Activated CD8-positive, alpha-beta T cell treated with anti-CD3 and anti-CD28 coated beads for 36 hours (primary cell): ENCODE measurements around the gene ZRSR2. TPM values are rescaled to one million over a fixed set of nuclear protein-coding genes. Genes with fewer than 3 reads are reported as not detected.
A peak's percentile ranks its signal among the peaks of the same experiment; 100 is the strongest.
"Not testable (repeated sequence)": the region's sequence is repeated elsewhere in the genome, so short reads cannot be mapped to it uniquely, and the experiment has no call there.

ENCODE experiments used
- ATAC-seq: fragments of 200-7000 bp; cut with Tn5 transposase; one replicate; pipeline ENCODE4 v1.10.0; 2021; ENCODE audit warnings: mild to moderate bottlenecking, moderate library complexity
- CTCF ChIA-PET: fragments of 350-600 bp; sonication (Branson Sonifier 250); formaldehyde crosslinking; loops from one replicate; lab custom pipeline; 2021; ENCODE audit warnings: antibody characterized with exemption; lab: Charles Lee
- POLR2A ChIA-PET: fragments of 350-600 bp; sonication (Branson Sonifier 250); formaldehyde crosslinking; loops from one replicate; lab custom pipeline; 2021; ENCODE audit warnings: antibody characterized with exemption; lab: Charles Lee
- DNase-seq: peaks from one replicate; pipeline ENCODE4 v3.0.0-alpha.2; 2020
- H3K27ac Mint-ChIP-seq: one replicate; pipeline ENCODE4 v1.8.0; 2021; ENCODE audit warnings: mild to moderate bottlenecking, mixed read lengths
- H3K27me3 Mint-ChIP-seq: one replicate; pipeline ENCODE4 v1.8.0; 2021; ENCODE audit warnings: mixed read lengths
- H3K36me3 Mint-ChIP-seq: one replicate; pipeline ENCODE4 v1.8.0; 2021; ENCODE audit warnings: low read depth, mixed read lengths
- H3K4me1 Mint-ChIP-seq: one replicate; pipeline ENCODE4 v1.8.0; 2021; ENCODE audit warnings: low read depth, mixed read lengths
- H3K4me3 Mint-ChIP-seq: one replicate; pipeline ENCODE4 v1.8.0; 2021; ENCODE audit warnings: mild to moderate bottlenecking, moderate library complexity, mixed read lengths
- H3K9me3 Mint-ChIP-seq: one replicate; pipeline ENCODE4 v1.8.0; 2021; ENCODE audit warnings: mixed read lengths
- intact Hi-C: fragments of 100-400 bp; cut with micrococcal nuclease; formaldehyde crosslinking; loops from one replicate; pipeline ENCODE4 v1.10.0; 2022
- total RNA-seq, 2 experiments: library from RNA; stranded (reverse); gene quantifications; one replicate each; pipeline ENCODE4 v1.2.3, GENCODE V29; 2021
- TF ChIP-seq, protein P1 (sequence below): fragments of 200-600 bp; IDR thresholded peaks from one replicate; pipeline ENCODE4 v1.8.0; 2022; ENCODE audit warnings: antibody characterized with exemption, mild to moderate bottlenecking

The ZRSR2 gene, protein sequence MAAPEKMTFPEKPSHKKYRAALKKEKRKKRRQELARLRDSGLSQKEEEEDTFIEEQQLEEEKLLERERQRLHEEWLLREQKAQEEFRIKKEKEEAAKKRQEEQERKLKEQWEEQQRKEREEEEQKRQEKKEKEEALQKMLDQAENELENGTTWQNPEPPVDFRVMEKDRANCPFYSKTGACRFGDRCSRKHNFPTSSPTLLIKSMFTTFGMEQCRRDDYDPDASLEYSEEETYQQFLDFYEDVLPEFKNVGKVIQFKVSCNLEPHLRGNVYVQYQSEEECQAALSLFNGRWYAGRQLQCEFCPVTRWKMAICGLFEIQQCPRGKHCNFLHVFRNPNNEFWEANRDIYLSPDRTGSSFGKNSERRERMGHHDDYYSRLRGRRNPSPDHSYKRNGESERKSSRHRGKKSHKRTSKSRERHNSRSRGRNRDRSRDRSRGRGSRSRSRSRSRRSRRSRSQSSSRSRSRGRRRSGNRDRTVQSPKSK
- 10 to 100 TPM; 11.6 to 14.7 TPM for total RNA-seq

DNA sequence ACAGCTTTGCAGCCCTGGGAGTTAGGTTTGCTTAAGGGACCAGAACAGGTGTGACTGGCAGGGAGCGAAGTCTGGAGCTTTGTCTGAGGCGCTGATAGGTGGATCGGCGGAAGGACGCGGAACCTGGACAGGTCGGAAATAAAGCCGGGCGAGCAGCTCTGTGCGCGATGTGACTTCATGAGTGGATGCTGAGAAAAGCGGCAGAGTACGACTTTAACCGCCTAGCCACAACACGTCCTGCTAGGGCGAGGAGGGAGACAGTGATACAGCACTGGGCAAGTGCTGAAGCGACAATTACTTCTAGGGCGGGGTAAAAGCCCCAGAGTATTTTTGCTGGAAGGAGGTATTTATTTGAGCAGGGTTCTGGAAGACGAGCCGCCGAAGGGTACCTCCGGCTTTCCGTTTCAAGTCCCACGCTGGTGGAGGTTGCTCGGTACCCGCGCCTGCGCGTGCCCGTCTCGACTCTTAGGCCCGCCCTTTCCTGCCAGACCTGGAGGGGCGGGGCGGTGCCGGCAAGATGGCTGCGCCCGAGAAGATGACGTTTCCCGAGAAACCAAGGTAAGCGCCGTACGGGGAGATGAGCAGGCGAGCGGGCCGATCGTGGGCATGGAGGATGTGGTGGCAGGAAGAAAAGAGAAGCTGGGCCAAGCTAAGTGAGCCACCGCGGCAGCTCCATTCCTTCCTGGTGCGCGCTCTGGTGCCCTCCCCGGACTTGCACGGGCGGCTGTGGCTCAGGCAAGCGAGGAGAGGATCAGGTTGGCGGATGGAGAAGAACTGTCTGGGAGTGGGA is at the start of gene ZRSR2:
Gene ZRSR2 (plus strand): TSS at position 506 of the 790 bp plus-strand sequence. CDS start 12 bp downstream, at position 518.
- intact Hi-C loops: no loop called here
- Mint-ChIP-seq H3K27ac (no peak within 1 kb of the TSS), H3K27me3 (no peaks in the 10 kb centered on the region), H3K9me3 (no peaks in the 10 kb centered on the region), H3K4me3 (no peak within 1 kb of the TSS), H3K4me1 (peaks cover 19% of the 10 kb centered on the region), H3K36me3 (peaks cover 7% of the 10 kb centered on the region)
- TF ChIP-seq, protein P1, sequence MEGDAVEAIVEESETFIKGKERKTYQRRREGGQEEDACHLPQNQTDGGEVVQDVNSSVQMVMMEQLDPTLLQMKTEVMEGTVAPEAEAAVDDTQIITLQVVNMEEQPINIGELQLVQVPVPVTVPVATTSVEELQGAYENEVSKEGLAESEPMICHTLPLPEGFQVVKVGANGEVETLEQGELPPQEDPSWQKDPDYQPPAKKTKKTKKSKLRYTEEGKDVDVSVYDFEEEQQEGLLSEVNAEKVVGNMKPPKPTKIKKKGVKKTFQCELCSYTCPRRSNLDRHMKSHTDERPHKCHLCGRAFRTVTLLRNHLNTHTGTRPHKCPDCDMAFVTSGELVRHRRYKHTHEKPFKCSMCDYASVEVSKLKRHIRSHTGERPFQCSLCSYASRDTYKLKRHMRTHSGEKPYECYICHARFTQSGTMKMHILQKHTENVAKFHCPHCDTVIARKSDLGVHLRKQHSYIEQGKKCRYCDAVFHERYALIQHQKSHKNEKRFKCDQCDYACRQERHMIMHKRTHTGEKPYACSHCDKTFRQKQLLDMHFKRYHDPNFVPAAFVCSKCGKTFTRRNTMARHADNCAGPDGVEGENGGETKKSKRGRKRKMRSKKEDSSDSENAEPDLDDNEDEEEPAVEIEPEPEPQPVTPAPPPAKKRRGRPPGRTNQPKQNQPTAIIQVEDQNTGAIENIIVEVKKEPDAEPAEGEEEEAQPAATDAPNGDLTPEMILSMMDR: no peak
- CTCF ChIA-PET: no interaction called here
- DNase-seq (peak; percentile 91), ATAC-seq (peak; percentile 96)
- POLR2A ChIA-PET: interaction anchor here (0.6 to 2.5 kb wide), 5 partner anchors 8 to 413 kb away, joined by 3 to 7 read pairs (median 5); partner anchors contain the start of genes AP1S2 and CA5B

DNA sequence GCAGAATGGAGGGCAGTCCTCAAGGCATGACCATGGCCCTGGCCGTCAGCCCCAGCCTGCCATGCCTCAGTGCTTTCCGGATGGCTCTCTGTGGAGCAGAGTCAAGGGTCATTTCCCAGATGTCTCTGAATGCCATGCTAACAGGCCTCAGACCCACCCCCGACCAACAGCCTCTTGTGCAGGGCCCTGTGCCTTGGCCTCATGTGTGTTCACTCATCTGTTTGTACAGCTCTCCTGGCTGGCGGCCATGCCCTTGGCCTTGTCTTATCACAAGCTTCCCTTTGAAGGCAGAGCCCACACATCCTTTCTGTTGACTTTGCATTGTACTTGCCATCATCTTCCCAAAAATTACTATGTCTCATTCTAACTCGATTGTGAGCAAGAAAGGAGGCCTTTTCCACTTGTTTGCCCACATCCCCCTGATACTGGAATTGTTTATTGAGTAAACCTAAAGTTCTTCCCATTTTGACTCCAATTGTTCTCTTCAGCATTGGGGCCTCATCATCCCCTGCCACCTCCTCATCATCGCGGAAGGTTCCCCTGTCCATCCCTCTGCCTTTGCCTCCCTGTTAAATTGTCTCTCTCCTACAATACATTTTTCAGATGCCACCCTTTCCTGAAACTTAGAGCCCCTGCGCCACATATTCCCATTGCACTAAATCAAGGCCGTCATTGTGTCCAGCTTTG is 46.0 kb upstream of the ZRSR2 start:
- Mint-ChIP-seq H3K4me3 (no peak overlapping the region), H3K27ac (no peak overlapping the region), H3K9me3 (no peaks in the 10 kb centered on the region), H3K4me1 (peaks cover 56% of the 10 kb centered on the region), H3K36me3 (peaks cover 15% of the 10 kb centered on the region), H3K27me3 (no peaks in the 10 kb centered on the region)
- TF ChIP-seq, protein P1: no peak
- no peak for DNase-seq
- CTCF ChIA-PET: no interaction called here
- ATAC-seq: no peak
- intact Hi-C loops: no loop called here
- POLR2A ChIA-PET: interaction anchor here (0.5 kb wide), 1 partner anchor 15 kb away, joined by 3 read pairs; no protein-coding TSS in a partner anchor

DNA sequence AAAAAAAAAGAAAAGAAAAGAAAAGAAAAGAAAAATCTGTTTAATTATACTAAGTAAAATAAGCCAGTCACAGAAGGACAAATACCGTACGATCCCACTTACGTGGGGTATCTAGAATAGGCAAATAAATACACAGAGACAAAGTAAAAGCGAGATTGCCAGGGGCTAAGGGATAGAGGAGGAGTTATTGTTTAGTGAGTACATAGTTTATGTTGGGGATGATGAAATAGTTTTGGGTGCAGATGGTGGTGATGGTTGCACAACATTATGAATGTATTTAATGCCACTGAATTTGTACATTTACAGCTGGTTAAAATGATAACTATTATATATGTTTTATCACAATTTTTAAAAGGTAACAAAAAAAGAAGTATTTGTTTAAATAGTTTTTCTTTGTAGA is 45.1 kb upstream of the ZRSR2 start:
- ATAC-seq (no peak), DNase-seq (no peak)
- peaks cover 56% of the 10 kb centered on the region for H3K4me1 Mint-ChIP-seq
- ChIA-PET POLR2A (no interaction called here), CTCF (no interaction called here)
- H3K27ac Mint-ChIP-seq: no peak overlapping the region
- peaks cover 15% of the 10 kb centered on the region for H3K36me3 Mint-ChIP-seq
- no peak overlapping the region for H3K4me3 Mint-ChIP-seq
- H3K27me3 Mint-ChIP-seq: no peaks in the 10 kb centered on the region
- TF ChIP-seq, protein P1: no peak
- intact Hi-C loops: no loop called here
- H3K9me3 Mint-ChIP-seq: no peaks in the 10 kb centered on the region

DNA sequence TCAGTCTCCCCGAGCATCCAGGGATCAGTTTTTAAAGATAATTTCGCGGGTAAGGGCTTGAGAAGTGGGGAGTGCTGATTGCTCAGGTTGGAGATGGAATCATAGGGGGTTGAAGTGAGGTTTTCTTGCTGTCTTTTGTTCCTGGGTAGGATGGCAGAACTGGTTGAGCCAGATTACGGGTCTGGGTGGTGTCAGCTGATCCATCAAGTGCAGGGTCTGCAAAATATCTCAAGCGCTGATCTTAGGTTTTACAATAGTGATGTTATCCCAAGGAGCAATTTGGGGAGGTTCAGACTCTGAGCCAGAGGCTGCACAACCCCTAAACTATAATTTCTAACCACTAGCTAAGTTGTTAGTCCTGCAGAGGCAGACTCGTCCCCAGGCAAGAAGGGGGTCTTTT is 43.6 kb upstream of the ZRSR2 start:
- Mint-ChIP-seq H3K4me1 (peaks cover 66% of the 10 kb centered on the region), H3K36me3 (peaks cover 16% of the 10 kb centered on the region)
- ATAC-seq, H3K27me3 Mint-ChIP-seq, POLR2A ChIA-PET, intact Hi-C loops, H3K4me3 Mint-ChIP-seq, CTCF ChIA-PET, H3K27ac Mint-ChIP-seq, H3K9me3 Mint-ChIP-seq, DNase-seq: not testable (repeated sequence)

DNA sequence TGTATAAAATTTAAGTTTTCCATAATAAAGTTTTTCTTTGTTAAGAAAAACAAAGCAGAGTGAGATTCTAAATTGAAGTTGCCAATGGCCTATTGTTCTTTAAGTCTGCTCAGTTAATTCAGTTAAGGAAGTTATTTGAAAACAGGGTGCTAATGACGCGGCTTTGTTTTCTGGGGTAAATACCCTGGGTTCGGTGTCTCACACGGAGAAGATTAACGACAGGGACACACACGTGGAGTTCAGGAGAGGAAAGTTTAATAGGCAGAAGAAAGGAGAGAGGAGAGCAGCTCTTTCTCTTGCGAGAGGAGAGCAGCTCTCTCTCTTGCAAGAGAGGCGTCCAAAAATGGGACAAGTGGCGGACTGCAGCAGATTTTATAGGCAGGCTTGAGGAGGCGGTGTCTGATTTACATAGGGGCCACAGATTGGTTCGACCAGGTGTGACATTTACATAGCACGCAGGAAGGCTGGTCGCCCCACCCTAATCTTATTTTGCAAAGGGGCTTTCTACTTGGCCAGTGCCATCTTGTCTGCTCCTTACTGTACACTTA is 42.6 kb upstream of the ZRSR2 start:
- ChIA-PET POLR2A (no interaction called here), CTCF (no interaction called here)
- intact Hi-C loops: no loop called here
- H3K27ac Mint-ChIP-seq: peak overlapping the region; percentile 20
- ATAC-seq (no peak), DNase-seq (no peak)
- no peak overlapping the region for H3K4me3 Mint-ChIP-seq
- TF ChIP-seq, protein P1: no peak
- H3K27me3 Mint-ChIP-seq: no peaks in the 10 kb centered on the region
- H3K36me3 Mint-ChIP-seq: peaks cover 13% of the 10 kb centered on the region
- no peaks in the 10 kb centered on the region for H3K9me3 Mint-ChIP-seq
- peaks cover 65% of the 10 kb centered on the region for H3K4me1 Mint-ChIP-seq
